H9 (cell line): Measurements from ENCODE around the gene NDC1. TPM values are rescaled to one million over a fixed set of nuclear protein-coding genes. Genes with fewer than 3 reads are reported as not detected.

Experiments used
- DNase-seq: peaks from one replicate; pipeline ENCODE4 v3.0.0-alpha.2; 2017
- H2AFZ ChIP-seq: one replicate; pipeline ENCODE4 v1.6.1; 2013; ENCODE audit warnings: mild to moderate bottlenecking, low read length, control low read depth, moderate library complexity
- H2AK5ac ChIP-seq: 2 replicates; pipeline ENCODE4 v1.6.1; 2013; ENCODE audit warnings: low read length, control low read depth, mixed read lengths; ENCODE audit not compliant: insufficient read length
- H2BK120ac ChIP-seq: one replicate; pipeline ENCODE4 v1.6.1; 2013; ENCODE audit warnings: low read depth, mild to moderate bottlenecking, low read length, control low read depth, inconsistent platforms; ENCODE audit not compliant: poor library complexity, severe bottlenecking
- H2BK12ac ChIP-seq: 2 replicates; pipeline ENCODE4 v1.6.1; 2013; ENCODE audit warnings: low read length, control low read depth, mixed read lengths, low read depth; ENCODE audit not compliant: insufficient read length
- H2BK15ac ChIP-seq: 2 replicates; pipeline ENCODE4 v1.6.1; 2013; ENCODE audit warnings: low read depth, low read length, control low read depth
- H2BK20ac ChIP-seq: one replicate; pipeline ENCODE4 v1.6.1; 2013; ENCODE audit warnings: low read depth, mild to moderate bottlenecking, low read length, control low read depth, inconsistent platforms; ENCODE audit not compliant: poor library complexity, severe bottlenecking
- H2BK5ac ChIP-seq: 2 replicates; pipeline ENCODE4 v1.6.1; 2013; ENCODE audit warnings: low read length, control low read depth, mixed read lengths; ENCODE audit not compliant: insufficient read length
- H3K14ac ChIP-seq: 2 replicates; pipeline ENCODE4 v1.6.1; 2013; ENCODE audit warnings: low read length, control low read depth; ENCODE audit not compliant: insufficient read depth
- H3K18ac ChIP-seq: 2 replicates; pipeline ENCODE4 v1.6.1; 2013; ENCODE audit warnings: low read depth, mild to moderate bottlenecking, mixed read lengths, low read length, control low read depth; ENCODE audit not compliant: insufficient read length
- H3K23ac ChIP-seq: 2 replicates; pipeline ENCODE4 v1.6.1; 2013; ENCODE audit warnings: low read length, control low read depth, mixed read lengths, low read depth; ENCODE audit not compliant: insufficient read length
- H3K23me2 ChIP-seq: 2 replicates; pipeline ENCODE4 v1.6.1; 2013; ENCODE audit warnings: low read depth, mild to moderate bottlenecking, mixed read lengths, low read length, control low read depth; ENCODE audit not compliant: insufficient read length, poor library complexity, severe bottlenecking
- H3K27ac ChIP-seq: 2 replicates; pipeline ENCODE4 v1.5.1; 2013; ENCODE audit warnings: low read length, control low read depth, mixed read lengths, low read depth; ENCODE audit not compliant: insufficient read length
- H3K27me3 ChIP-seq: 2 replicates; pipeline ENCODE4 v1.6.1; 2013; ENCODE audit warnings: low read length, control low read depth, inconsistent platforms; ENCODE audit not compliant: insufficient read depth
- H3K4ac ChIP-seq: 2 replicates; pipeline ENCODE4 v1.6.1; 2013; ENCODE audit warnings: low read depth, mild to moderate bottlenecking, control low read depth, inconsistent platforms, low read length, moderate library complexity
- H3K4me1 ChIP-seq: 2 replicates; pipeline ENCODE4 v1.6.1; 2013; ENCODE audit warnings: low read length, control low read depth, inconsistent platforms; ENCODE audit not compliant: insufficient read depth
- H3K4me2 ChIP-seq: 2 replicates; pipeline ENCODE4 v1.6.1; 2013; ENCODE audit warnings: low read length, control low read depth, mixed read lengths; ENCODE audit not compliant: insufficient read length, insufficient read depth
- H3K56ac ChIP-seq: 2 replicates; pipeline ENCODE4 v1.6.1; 2013; ENCODE audit warnings: low read depth, mild to moderate bottlenecking, mixed read lengths, low read length, control low read depth; ENCODE audit not compliant: insufficient read length
- H3K79me1 ChIP-seq: 2 replicates; pipeline ENCODE4 v1.6.1; 2013; ENCODE audit warnings: low read depth, mild to moderate bottlenecking, moderate library complexity, low read length, control low read depth, inconsistent platforms; ENCODE audit not compliant: insufficient read depth, poor library complexity, severe bottlenecking
- H3K79me2 ChIP-seq: 2 replicates; pipeline ENCODE4 v1.6.1; 2013; ENCODE audit warnings: low read length, control low read depth, inconsistent platforms; ENCODE audit not compliant: insufficient read depth
- H3K9ac ChIP-seq: 2 replicates; pipeline ENCODE4 v1.6.1; 2013; ENCODE audit warnings: low read length, control low read depth, mixed read lengths; ENCODE audit not compliant: insufficient read length; ENCODE audit errors: extremely low read depth
- H3K9me3 ChIP-seq: one replicate; pipeline ENCODE4 v1.6.1; 2013; ENCODE audit warnings: low read depth, low read length, inconsistent platforms; ENCODE audit not compliant: control insufficient read depth
- H3T11ph ChIP-seq: one replicate; pipeline ENCODE4 v1.6.1; 2013; ENCODE audit warnings: mild to moderate bottlenecking, low read length, control low read depth, inconsistent platforms
- H4K20me1 ChIP-seq: one replicate; pipeline ENCODE4 v1.6.1; 2013; ENCODE audit not compliant: control insufficient read depth, insufficient read length, insufficient read depth
- H4K5ac ChIP-seq: 2 replicates; pipeline ENCODE4 v1.6.1; 2013; ENCODE audit warnings: low read depth, mild to moderate bottlenecking, mixed read lengths, low read length, control low read depth; ENCODE audit not compliant: insufficient read length
- H4K8ac ChIP-seq: replicated peaks from 2 replicates; pipeline ENCODE4 v1.6.1; 2013; ENCODE audit warnings: low read length, control low read depth, mixed read lengths, low read depth; ENCODE audit not compliant: insufficient read length
- H4K91ac ChIP-seq: 2 replicates; pipeline ENCODE4 v1.6.1; 2013; ENCODE audit warnings: low read depth, mild to moderate bottlenecking, moderate library complexity, mixed read lengths, low read length, control low read depth; ENCODE audit not compliant: insufficient read length
- H3K27ac Mint-ChIP-seq, 3 experiments: 2 replicates in 2 of 3; 3 replicates in 1 of 3; pipeline ENCODE4 v1.8.0; 2020 to 2021; ENCODE audit warnings: mixed read lengths in 3 of 3, mild to moderate bottlenecking in 1 of 3, moderate library complexity in 1 of 3
- H3K27me3 Mint-ChIP-seq: 2 replicates; pipeline ENCODE4 v1.8.0; 2021; ENCODE audit warnings: low read depth, mild to moderate bottlenecking, moderate library complexity, mixed read lengths
- H3K36me3 Mint-ChIP-seq, 3 experiments: 2 replicates in 2 of 3; 3 replicates in 1 of 3; pipeline ENCODE4 v1.8.0; 2020 to 2021; ENCODE audit warnings: low read depth in 3 of 3, mixed read lengths in 3 of 3; ENCODE audit not compliant: insufficient read depth in 1 of 3
- H3K4me1 Mint-ChIP-seq, 2 experiments: 2 replicates each; pipeline ENCODE4 v1.8.0; 2020; ENCODE audit warnings: mixed read lengths in 2 of 2
- H3K4me3 Mint-ChIP-seq, 2 experiments: 2 replicates in 1 of 2; 3 replicates in 1 of 2; pipeline ENCODE4 v1.8.0; 2020 to 2021; ENCODE audit warnings: mild to moderate bottlenecking in 2 of 2, mixed read lengths in 2 of 2, moderate library complexity in 1 of 2
- H3K9me3 Mint-ChIP-seq, 2 experiments: 2 replicates in 1 of 2; 3 replicates in 1 of 2; pipeline ENCODE4 v1.8.0; 2020; ENCODE audit warnings: mild to moderate bottlenecking in 2 of 2, mixed read lengths in 2 of 2, moderate library complexity in 1 of 2
- WGBS: extraction: QIAGEN DNeasy Blood & Tissue Kit; methylation state at CpG from one replicate; pipeline ENCODE4 v1.1.7; 2013; ENCODE audit warnings: missing lambda C conversion rate, low lambda C conversion rate, mixed read lengths; ENCODE audit not compliant: insufficient read length; ENCODE audit errors: extremely low coverage; 5-methylcytosine and 5-hydroxymethylcytosine counted together
- total RNA-seq: library from RNA; stranded (reverse); gene quantifications from 2 replicates; pipeline ENCODE4 v1.2.1, GENCODE V29; 2021
- TF ChIP-seq, protein P1 (sequence below): fragments of 200-600 bp; sonication (generic); conservative IDR thresholded peaks from 3 replicates; pipeline ENCODE4 v1.8.0; 2021; ENCODE audit warnings: antibody characterized with exemption, mild to moderate bottlenecking

NDC1 gene
- total RNA-seq, 1 experiment from 2014 or later = 49.3 TPM

DNA sequence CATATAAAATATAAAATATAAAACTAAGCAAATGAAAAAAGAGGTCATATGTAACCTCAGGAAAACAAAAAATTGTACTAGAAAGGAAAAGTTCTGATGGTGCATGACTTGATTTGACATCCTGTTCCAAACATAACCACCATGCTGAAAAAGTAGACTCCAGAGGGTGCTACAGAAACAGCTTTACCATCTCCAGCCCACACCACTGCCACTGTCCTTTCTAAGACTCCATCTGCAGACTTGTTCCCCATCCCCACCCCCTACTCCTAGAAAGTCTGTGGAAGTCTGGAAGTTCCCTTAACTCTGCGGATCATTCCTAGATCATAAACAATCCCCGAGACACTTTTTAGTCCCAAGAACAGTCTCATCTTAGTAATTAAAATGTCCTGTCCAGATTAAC lies 119.7 kb downstream of the NDC1 start:
- no peak overlapping the region for H3K4ac ChIP-seq
- H2BK12ac ChIP-seq = no peak overlapping the region
- H4K20me1 ChIP-seq = no peaks in the 10 kb centered on the region
- H3K4me1 Mint-ChIP-seq = peaks cover 0 to 3% of the 10 kb centered on the region in 2 experiments; a peak in 2 of 4 replicates
- H4K8ac ChIP-seq = no peak overlapping the region
- no peak overlapping the region for H3K23ac ChIP-seq
- H3K27me3 ChIP-seq = no peaks in the 10 kb centered on the region
- H3K14ac ChIP-seq = no peak overlapping the region
- no peak overlapping the region for H2BK120ac ChIP-seq
- H2AFZ ChIP-seq = no peak overlapping the region
- no peak overlapping the region for H2AK5ac ChIP-seq
- H2BK20ac ChIP-seq = no peak overlapping the region
- H3K4me2 ChIP-seq = no peak overlapping the region
- H2BK5ac ChIP-seq = no peak overlapping the region
- TF ChIP-seq, protein P1, sequence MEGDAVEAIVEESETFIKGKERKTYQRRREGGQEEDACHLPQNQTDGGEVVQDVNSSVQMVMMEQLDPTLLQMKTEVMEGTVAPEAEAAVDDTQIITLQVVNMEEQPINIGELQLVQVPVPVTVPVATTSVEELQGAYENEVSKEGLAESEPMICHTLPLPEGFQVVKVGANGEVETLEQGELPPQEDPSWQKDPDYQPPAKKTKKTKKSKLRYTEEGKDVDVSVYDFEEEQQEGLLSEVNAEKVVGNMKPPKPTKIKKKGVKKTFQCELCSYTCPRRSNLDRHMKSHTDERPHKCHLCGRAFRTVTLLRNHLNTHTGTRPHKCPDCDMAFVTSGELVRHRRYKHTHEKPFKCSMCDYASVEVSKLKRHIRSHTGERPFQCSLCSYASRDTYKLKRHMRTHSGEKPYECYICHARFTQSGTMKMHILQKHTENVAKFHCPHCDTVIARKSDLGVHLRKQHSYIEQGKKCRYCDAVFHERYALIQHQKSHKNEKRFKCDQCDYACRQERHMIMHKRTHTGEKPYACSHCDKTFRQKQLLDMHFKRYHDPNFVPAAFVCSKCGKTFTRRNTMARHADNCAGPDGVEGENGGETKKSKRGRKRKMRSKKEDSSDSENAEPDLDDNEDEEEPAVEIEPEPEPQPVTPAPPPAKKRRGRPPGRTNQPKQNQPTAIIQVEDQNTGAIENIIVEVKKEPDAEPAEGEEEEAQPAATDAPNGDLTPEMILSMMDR = no peak
- no peaks in the 10 kb centered on the region; the same call in 1 of the 2 replicates for H3K4me1 ChIP-seq
- H4K5ac ChIP-seq = no peak overlapping the region
- H3K27ac Mint-ChIP-seq = no peak overlapping the region
- no peak for DNase-seq
- H3K36me3 Mint-ChIP-seq = no peaks in the 10 kb centered on the region
- H3K27ac ChIP-seq = no peak overlapping the region
- H2BK15ac ChIP-seq = no peak overlapping the region
- no peak overlapping the region for H4K91ac ChIP-seq
- H3K4me3 Mint-ChIP-seq = no peak overlapping the region
- no CpG with 5 or more reads among the region's 2 CpGs for WGBS
- H3K27me3 Mint-ChIP-seq = peaks cover 11% of the 10 kb centered on the region
- no peak overlapping the region for H3K18ac ChIP-seq
- H3K79me2 ChIP-seq = no peaks in the 10 kb centered on the region
- H3K9me3 ChIP-seq = no peaks in the 10 kb centered on the region
- no peak overlapping the region for H3K56ac ChIP-seq
- no peaks in the 10 kb centered on the region for H3K23me2 ChIP-seq
- no peaks in the 10 kb centered on the region for H3K9me3 Mint-ChIP-seq
- H3T11ph ChIP-seq = no peak overlapping the region
- no peak overlapping the region for H3K9ac ChIP-seq
- H3K79me1 ChIP-seq = no peaks in the 10 kb centered on the region
